Stimulated activated CD8-positive, alpha-beta memory T cell treated with anti-CD3 and anti-CD28 coated beads, Interleukin-7, amount 100 ng/mL, for 4 hours (primary cell): Measurements from ENCODE around the gene FASTKD2.

Experiments used
- DNase-seq, 2 donors: peaks; one replicate each; pipeline ENCODE4 v3.0.0-alpha.2; 2020; ENCODE audit warnings: low read depth in 2 of 2

FASTKD2 gene

GRCh38 chr2:206836722-206837121 is 71.3 kb downstream of the FASTKD2 start:
- DNase-seq = no peak

GRCh38 chr2:206837775-206838174 is 72.4 kb downstream of the FASTKD2 start:
- no peak for DNase-seq

GRCh38 chr2:206838690-206839089 is 73.3 kb downstream of the FASTKD2 start:
- DNase-seq = no peak

- DNase-seq = no peak
Observed at GRCh38 chr2:206840999-206841398, 75.6 kb downstream of the FASTKD2 start.
